Activated T-helper 1 cell treated with anti-CD3 and anti-CD28 coated beads, Interleukin-12 subunit alpha, Interleukin-12 subunit beta, Interleukin-2, Interleukin-4 antibody, amounts not matched to agents 30 ng/mL and 10 ng/mL and 1 ng/mL, durations not matched to agents 14 hours and 24 hours and 36 hours (primary cell): ENCODE measurements around the gene KMO. TPM values are rescaled to one million over a fixed set of nuclear protein-coding genes. Genes with fewer than 3 reads are reported as not detected.

Experiments used
- DNase-seq: peaks from one replicate; pipeline ENCODE4 v3.0.0; 2021; ENCODE audit warnings: low spot score
- H3K27ac Mint-ChIP-seq: one replicate; pipeline ENCODE4 v1.8.0; 2021; ENCODE audit warnings: mild to moderate bottlenecking, mixed read lengths
- H3K27me3 Mint-ChIP-seq: one replicate; pipeline ENCODE4 v1.8.0; 2022; ENCODE audit warnings: mild to moderate bottlenecking, moderate library complexity, mixed read lengths; ENCODE audit not compliant: insufficient read depth
- H3K36me3 Mint-ChIP-seq: one replicate; pipeline ENCODE4 v1.8.0; 2021; ENCODE audit warnings: low read depth, mixed read lengths
- H3K4me1 Mint-ChIP-seq: one replicate; pipeline ENCODE4 v1.8.0; 2021; ENCODE audit warnings: low read depth, mixed read lengths
- H3K4me3 Mint-ChIP-seq: one replicate; pipeline ENCODE4 v1.8.0; 2021; ENCODE audit warnings: mild to moderate bottlenecking, moderate library complexity, mixed read lengths
- H3K9me3 Mint-ChIP-seq: one replicate; pipeline ENCODE4 v1.8.0; 2021; ENCODE audit warnings: mixed read lengths
- intact Hi-C: fragments of 100-400 bp; cut with micrococcal nuclease; formaldehyde crosslinking; loops from one replicate; pipeline ENCODE4 v1.15.1; 2024
- total RNA-seq: library from RNA; stranded (reverse); gene quantifications from 2 replicates; pipeline ENCODE4 v1.2.3, GENCODE V29; 2022

The KMO gene
- total RNA-seq, 1 donor from 2014 or later = not detected

DNA sequence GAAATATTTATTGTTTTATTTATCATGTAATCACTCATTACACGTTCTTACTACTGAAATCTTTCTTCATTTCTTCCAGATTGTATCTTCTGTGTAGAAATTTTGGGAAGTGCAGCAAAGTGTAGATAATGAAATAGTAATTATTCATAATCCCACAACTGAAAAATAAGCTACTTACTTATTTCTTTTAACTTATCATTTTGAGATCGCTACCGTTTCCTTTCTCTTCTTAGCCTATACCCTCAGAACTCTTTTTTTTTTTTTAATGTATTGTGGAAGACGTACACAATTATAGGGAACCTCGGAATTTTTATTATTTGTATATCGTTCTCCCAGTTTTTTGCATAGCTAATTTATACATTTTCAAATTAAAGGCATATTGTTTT is 12.1 kb upstream of the KMO start:
- Mint-ChIP-seq H3K4me3 (no peak overlapping the region), H3K9me3 (no peaks in the 10 kb centered on the region), H3K4me1 (peaks cover 22% of the 10 kb centered on the region), H3K36me3 (peaks cover 10% of the 10 kb centered on the region), H3K27me3 (peaks cover 32% of the 10 kb centered on the region), H3K27ac (no peak overlapping the region)
- intact Hi-C loops = no loop called here
- DNase-seq = no peak

DNA sequence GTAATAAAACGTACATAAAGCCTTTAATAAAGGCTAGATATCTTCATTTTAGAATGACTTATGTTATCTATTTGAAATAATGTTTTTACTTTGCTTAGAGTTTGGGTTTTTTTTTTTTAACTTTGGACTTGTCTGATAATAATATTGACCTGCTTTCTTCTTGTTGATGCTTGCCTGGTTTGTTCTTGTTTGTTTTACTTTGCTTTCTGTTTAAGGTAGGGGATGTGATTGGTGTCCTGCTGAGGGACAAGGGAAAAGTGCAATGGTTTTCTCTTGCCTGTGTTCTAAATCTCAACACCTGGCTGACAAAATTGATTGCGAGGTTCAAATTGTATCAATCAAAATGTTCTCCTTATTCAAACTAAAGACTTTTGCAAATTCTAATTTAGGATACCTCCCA is 10.5 kb upstream of the KMO start:
- H3K27ac Mint-ChIP-seq = no peak overlapping the region
- no peaks in the 10 kb centered on the region for H3K9me3 Mint-ChIP-seq
- intact Hi-C loops = no loop called here
- peaks cover 18% of the 10 kb centered on the region for H3K4me1 Mint-ChIP-seq
- DNase-seq = no peak
- H3K27me3 Mint-ChIP-seq = peaks cover 37% of the 10 kb centered on the region
- H3K36me3 Mint-ChIP-seq = peaks cover 2% of the 10 kb centered on the region
- H3K4me3 Mint-ChIP-seq = no peak overlapping the region

GRCh38 chr1:241525026-241525425 is 7.2 kb upstream of the KMO start:
- Mint-ChIP-seq H3K27ac (no peak overlapping the region), H3K36me3 (no peaks in the 10 kb centered on the region), H3K4me3 (no peak overlapping the region), H3K9me3 (no peaks in the 10 kb centered on the region), H3K4me1 (no peaks in the 10 kb centered on the region), H3K27me3 (peaks cover 43% of the 10 kb centered on the region)
- intact Hi-C loops = no loop called here
- DNase-seq = no peak

DNA sequence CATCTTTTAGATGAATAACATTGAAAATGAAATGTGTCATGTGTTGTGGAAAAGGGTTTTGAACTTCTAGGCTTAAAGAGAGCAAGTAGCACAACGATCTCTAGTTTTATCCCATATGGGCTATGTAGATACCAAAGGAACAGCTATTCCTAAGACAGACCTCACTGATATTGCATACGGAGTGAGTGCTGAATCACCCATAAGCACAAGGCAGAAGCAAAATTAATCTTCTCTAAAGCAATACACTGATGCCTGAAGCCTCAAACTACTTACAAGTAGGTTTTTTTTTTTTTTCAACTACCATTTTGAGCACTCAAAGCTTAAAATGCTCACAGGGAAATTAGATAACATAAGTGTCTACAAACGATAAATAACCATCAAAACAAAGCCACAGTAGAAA is 5.0 kb upstream of the KMO start:
- Mint-ChIP-seq H3K9me3 (no peaks in the 10 kb centered on the region), H3K36me3 (no peaks in the 10 kb centered on the region), H3K4me3 (no peak overlapping the region), H3K27ac (no peak overlapping the region), H3K4me1 (peaks cover 14% of the 10 kb centered on the region), H3K27me3 (peaks cover 37% of the 10 kb centered on the region)
- intact Hi-C loops = no loop called here
- no peak for DNase-seq

GRCh38 chr1:241531195-241532161 is 700 bp upstream of the KMO start:
- H3K9me3 Mint-ChIP-seq = no peaks in the 10 kb centered on the region
- intact Hi-C loops = loop anchor here (1.0 to 5.0 kb wide), 11 partner anchors 12 to 486 kb away; partner anchors contain the start of genes CHML, FH and OPN3

GRCh38 chr1:241532864-241533263 is 686 bp downstream of the KMO start:
- no peak overlapping the region for H3K27ac Mint-ChIP-seq
- H3K27me3 Mint-ChIP-seq = peaks cover 3% of the 10 kb centered on the region
- DNase-seq = no peak
- peaks cover 16% of the 10 kb centered on the region for H3K4me1 Mint-ChIP-seq
- no peaks in the 10 kb centered on the region for H3K9me3 Mint-ChIP-seq
- intact Hi-C loops = loop anchor here (1.0 to 5.0 kb wide), 4 partner anchors 18 to 144 kb away; no protein-coding TSS in a partner anchor
- no peaks in the 10 kb centered on the region for H3K36me3 Mint-ChIP-seq
- no peak overlapping the region for H3K4me3 Mint-ChIP-seq

More at GRCh38 chr1:241531195-241532161, 700 bp upstream of the KMO start:
- Mint-ChIP-seq H3K4me1 (peaks cover 16% of the 10 kb centered on the region), H3K4me3 (peak overlapping the region; percentile 95), H3K36me3 (no peaks in the 10 kb centered on the region), H3K27me3 (peaks cover 8% of the 10 kb centered on the region), H3K27ac (peak overlapping the region; percentile 89)
- DNase-seq = no peak

- H3K36me3 Mint-ChIP-seq = no peaks in the 10 kb centered on the region
- no peak for DNase-seq
- no peak overlapping the region for H3K4me3 Mint-ChIP-seq
- H3K27ac Mint-ChIP-seq = no peak overlapping the region
- no peaks in the 10 kb centered on the region for H3K9me3 Mint-ChIP-seq
- peaks cover 16% of the 10 kb centered on the region for H3K4me1 Mint-ChIP-seq
- intact Hi-C loops = loop anchor here (2.0 to 5.0 kb wide), 2 partner anchors 17 to 144 kb away; no protein-coding TSS in a partner anchor
- peaks cover 3% of the 10 kb centered on the region for H3K27me3 Mint-ChIP-seq
Measured at GRCh38 chr1:241533326-241534115, 1.3 kb downstream of the KMO start.

DNA sequence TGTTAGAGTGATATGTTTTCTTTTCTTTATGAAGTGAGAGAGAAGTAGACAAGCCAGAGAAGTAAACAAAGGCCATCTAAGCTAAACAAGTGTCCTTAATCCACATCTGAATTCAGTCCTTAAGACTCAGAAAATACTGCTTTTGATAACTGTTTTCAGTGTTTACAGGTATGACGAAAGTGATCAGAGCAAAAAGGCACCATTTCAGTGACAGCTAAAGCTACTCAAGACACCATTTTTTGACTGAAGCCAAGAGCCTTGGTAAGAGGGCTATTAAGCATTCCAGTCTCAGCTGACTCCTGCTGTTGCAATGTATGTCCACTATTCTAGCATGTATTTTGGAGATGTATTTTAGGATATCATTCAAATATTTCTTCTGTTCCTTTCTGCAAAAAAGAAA is 4.1 kb downstream of the KMO start:
- Mint-ChIP-seq H3K36me3 (no peaks in the 10 kb centered on the region), H3K4me1 (peaks cover 10% of the 10 kb centered on the region), H3K9me3 (no peaks in the 10 kb centered on the region), H3K27ac (no peak overlapping the region), H3K4me3 (no peak overlapping the region), H3K27me3 (peaks cover 11% of the 10 kb centered on the region)
- no peak for DNase-seq
- intact Hi-C loops = no loop called here

DNA sequence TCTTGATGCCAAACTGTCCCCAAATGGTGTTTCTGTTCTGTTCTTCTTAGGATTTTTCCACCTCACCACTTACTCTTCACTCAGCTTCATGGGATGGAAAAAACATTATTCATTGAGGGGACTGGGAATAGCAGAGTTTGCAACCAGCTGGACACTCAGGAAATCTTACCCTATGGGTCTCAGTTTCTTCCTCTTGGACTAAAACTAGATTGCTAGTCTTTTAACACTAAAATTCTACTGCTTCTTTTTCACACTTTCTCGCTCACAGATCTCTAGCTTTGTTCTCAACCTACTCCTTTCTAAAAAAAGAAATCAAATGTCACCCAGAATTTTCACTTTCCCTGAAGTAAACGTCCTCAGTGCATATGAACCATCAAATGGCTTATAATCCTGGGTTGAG is 4.8 kb downstream of the KMO start:
- no peak for DNase-seq
- Mint-ChIP-seq H3K4me1 (peaks cover 4% of the 10 kb centered on the region), H3K27ac (no peak overlapping the region), H3K36me3 (no peaks in the 10 kb centered on the region), H3K27me3 (peaks cover 11% of the 10 kb centered on the region), H3K9me3 (no peaks in the 10 kb centered on the region), H3K4me3 (no peak overlapping the region)
- intact Hi-C loops = no loop called here

DNA sequence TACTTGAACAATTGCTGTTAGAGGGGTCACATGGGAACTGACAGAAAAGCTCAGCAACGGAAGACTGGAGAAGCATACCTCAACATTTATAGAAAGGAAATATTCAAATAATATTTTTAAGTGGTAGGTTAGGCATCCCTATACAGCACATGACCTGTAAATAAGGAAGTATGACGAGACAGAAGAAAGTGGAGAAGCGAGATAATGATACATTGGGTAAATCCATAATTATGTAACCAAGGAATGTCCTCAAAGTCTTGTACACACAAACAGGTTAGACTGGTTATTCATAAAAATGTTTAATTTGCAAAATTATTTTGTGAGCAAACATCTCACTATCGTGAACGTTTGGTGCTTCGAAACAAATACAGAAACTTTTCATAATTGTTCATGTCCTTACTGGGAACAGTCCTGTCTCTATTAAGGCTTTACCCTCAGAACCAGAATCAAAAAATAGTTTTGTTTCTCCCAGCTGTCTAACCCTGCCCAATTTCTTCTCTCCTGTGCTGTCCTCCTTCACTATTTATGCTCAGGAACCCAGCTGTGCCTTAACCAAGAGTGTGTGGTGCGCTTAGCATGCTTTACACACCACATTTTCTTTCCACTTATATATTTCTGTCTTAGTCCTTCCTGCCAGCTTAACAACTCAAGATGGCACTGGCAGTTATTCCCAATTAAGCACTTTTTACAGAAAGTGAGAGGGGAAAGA is 10.2 kb downstream of the KMO start:
- Mint-ChIP-seq H3K27me3 (peaks cover 12% of the 10 kb centered on the region), H3K4me1 (no peaks in the 10 kb centered on the region), H3K27ac (no peak overlapping the region), H3K4me3 (no peak overlapping the region), H3K9me3 (no peaks in the 10 kb centered on the region), H3K36me3 (no peaks in the 10 kb centered on the region)
- intact Hi-C loops = no loop called here
- DNase-seq = no peak

DNA sequence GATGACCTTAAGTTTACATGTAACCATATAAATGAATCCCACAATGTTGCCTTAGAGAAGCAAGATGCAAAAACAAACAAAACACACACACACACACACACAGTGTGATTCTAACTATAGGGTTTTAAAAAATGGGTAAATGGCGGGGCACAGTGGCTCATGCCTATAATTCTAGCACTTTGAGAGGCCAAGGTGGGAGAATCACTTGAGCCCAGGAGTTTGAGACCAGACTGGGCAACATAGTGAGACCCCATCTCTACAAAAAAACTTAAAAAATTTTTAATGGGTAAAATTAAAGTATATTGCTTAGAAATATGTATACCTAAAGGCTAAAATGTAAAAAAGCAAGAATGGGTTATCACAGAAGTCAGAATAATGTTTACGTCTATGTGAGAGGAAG is 15.8 kb downstream of the KMO start:
- Mint-ChIP-seq H3K27me3 (peaks cover 4% of the 10 kb centered on the region), H3K27ac (no peak overlapping the region), H3K4me3 (no peak overlapping the region), H3K9me3 (no peaks in the 10 kb centered on the region), H3K4me1 (peaks cover 20% of the 10 kb centered on the region), H3K36me3 (peaks cover 3% of the 10 kb centered on the region)
- DNase-seq = no peak
- intact Hi-C loops = no loop called here

DNA sequence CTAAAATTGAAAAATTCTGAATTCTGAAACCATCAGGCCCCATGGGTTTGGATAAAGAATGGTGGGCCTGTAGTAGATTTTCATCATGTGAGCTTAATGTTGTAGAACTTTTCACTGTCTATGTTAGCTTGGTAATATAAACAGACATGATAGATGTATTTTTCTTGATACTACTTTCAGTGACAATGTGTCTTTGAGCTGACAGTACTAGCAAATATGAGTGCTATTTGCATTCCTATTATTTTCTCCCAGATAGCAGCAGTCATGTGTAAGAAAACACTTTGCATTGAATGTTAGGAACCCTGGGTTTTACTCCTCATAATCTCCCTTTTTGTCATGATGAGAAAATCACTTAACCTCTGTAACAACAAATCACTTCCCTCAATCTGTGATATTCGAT is 18.1 kb downstream of the KMO start:
- Mint-ChIP-seq H3K4me1 (peaks cover 20% of the 10 kb centered on the region), H3K36me3 (peaks cover 3% of the 10 kb centered on the region), H3K4me3 (no peak overlapping the region), H3K27ac (no peak overlapping the region), H3K9me3 (no peaks in the 10 kb centered on the region), H3K27me3 (peaks cover 4% of the 10 kb centered on the region)
- no peak for DNase-seq
- intact Hi-C loops = loop anchor here (2.0 kb wide), 1 partner anchor 18 kb away; the partner anchor contains the start of gene KMO
